Pancreas (tissue), 10 donors: Measurements from ENCODE around the gene CYP2R1. TPM values are rescaled to one million over a fixed set of nuclear protein-coding genes. Genes with fewer than 3 reads are reported as not detected.

Source experiments
- ATAC-seq, 4 donors: fragments of 200-7000 bp; cut with Tn5 transposase; one replicate each; pipeline versions ENCODE4 v1.8.0 to v1.9.1; 2020; ENCODE audit warnings: mild to moderate bottlenecking in 4 of 4, moderate library complexity in 4 of 4
- DNase-seq, 6 donors: peaks; one replicate each; pipeline ENCODE4 v3.0.0-alpha.2; 2020
- FAIRE-seq: peaks from 2 replicates; lab custom pipeline; 2012; peaks lifted over from hg19 to GRCh38; lab: Jason Lieb, UNC
- H3K27ac ChIP-seq, 4 donors: fragments of 200-600 bp; sonication (generic); 1 replicate in 3 of 4; 2 replicates in 1 of 4; pipeline versions ENCODE4 v1.5.0 to v1.8.0; 2020
- H3K27me3 ChIP-seq, 4 donors: fragments of 200-600 bp; one replicate each; pipeline ENCODE4 v1.8.0; 2021
- H3K36me3 ChIP-seq, 3 donors: fragments of 200-600 bp; sonication (generic) in 1 of 3; one replicate each; pipeline versions ENCODE4 v1.5.0 to v1.8.0; 2020 to 2021
- H3K4me1 ChIP-seq, 3 donors: fragments of 200-600 bp; one replicate each; pipeline ENCODE4 v1.8.0; 2021
- H3K4me3 ChIP-seq, 4 donors: fragments of 200-600 bp; sonication (generic) in 2 of 4; one replicate each; pipeline versions ENCODE4 v1.5.0 to v1.8.0; 2020 to 2021
- H3K9me3 ChIP-seq, 4 donors: fragments of 200-600 bp; one replicate each; pipeline ENCODE4 v1.8.0; 2021
- WGBS, 2 donors: extraction: QIAGEN DNeasy Blood & Tissue Kit; methylation state at CpG; one replicate each; pipeline ENCODE4 v1.1.7; 2013; 5-methylcytosine and 5-hydroxymethylcytosine counted together
- intact Hi-C, 3 donors: fragments of 100-400 bp; cut with DNase I; formaldehyde crosslinking; loops; one replicate each; pipeline versions ENCODE4 v1.11.1 to v1.14.2; 2022
- polyA plus RNA-seq, 2 donors: library from polyadenylated mRNA; stranded (reverse); fragments of 200-250 nt; gene quantifications; one replicate each; pipeline ENCODE4 v1.2.3, GENCODE V29; 2013
- total RNA-seq, 6 donors: library from RNA; stranded (reverse); fragmentation: NEBNext Ultra II Directional in 4 of 6; extraction: Animal tissue kit (Norgen Biotek cat#: 25700) in 4 of 6; gene quantifications; one replicate each; pipeline versions ENCODE4 v1.2.1 to v1.2.4, GENCODE V29; 2021 to 2023
- TF ChIP-seq, protein P1 (sequence below), 4 donors: fragments of 200-600 bp; sonication (generic) in 3 of 4; IDR thresholded peaks; one replicate each; pipeline versions ENCODE4 v1.5.0 to v1.8.0; 2021; ENCODE audit warnings: antibody characterized with exemption in 4 of 4
- donor health status: healthy with polysubstance abuse.
- donor health status: DM: no; HTN: no; CAD: no; lungs with moderate emphysema.
- donor health status: DM: no; HTN: no; CAD: no.
- donor health status: control.
- donor health status: control.
- donor health status: Bipolar disorder and iron deficiency.
- donor health status: DM: yes; HTN: yes; CAD: no.
- donor health status: DM: no; HTN: no; CAD: no.
- donor health status: DM: no; HTN: no; CAD: no.
- donor health status: DM: yes; HTN: yes; CAD: no.

The CYP2R1 gene
- total and polyA plus RNA-seq, 8 donors: 5.0 to 33.0 (median 9.5) TPM

DNA sequence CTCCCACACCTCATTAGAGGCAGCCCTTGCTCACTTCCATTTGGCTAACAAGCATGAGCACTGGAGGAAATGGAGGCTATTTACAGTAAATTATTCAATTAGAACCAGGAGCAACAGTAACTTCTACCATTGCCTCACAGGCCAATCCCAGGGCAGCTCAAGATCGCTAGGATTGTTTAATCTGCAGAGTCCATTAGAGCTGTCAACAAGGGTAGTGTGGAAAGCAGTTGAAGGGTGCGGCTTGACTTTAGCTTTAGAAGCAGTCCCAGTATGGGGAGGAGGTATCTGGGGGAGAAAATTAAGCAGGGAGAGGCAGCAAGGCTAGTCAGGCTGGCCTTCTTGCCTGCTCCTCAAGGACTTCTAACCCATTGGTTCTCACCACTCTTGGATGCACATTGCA lies 38.3 kb upstream of the CYP2R1 start:
- Histone ChIP-seq H3K4me3 (no peak overlapping the region), H3K4me1 (no peaks in the 10 kb centered on the region), H3K36me3 (no peaks in the 10 kb centered on the region), H3K27ac (no peak overlapping the region), H3K9me3 (no peaks in the 10 kb centered on the region), H3K27me3 (no peaks in the 10 kb centered on the region)
- 85 to 88% methylated on average over 2 of the region's 2 CpGs for WGBS, 2 donors
- FAIRE-seq: no peak
- no peak for ATAC-seq
- intact Hi-C loops: no loop called here
- TF ChIP-seq, protein P1, sequence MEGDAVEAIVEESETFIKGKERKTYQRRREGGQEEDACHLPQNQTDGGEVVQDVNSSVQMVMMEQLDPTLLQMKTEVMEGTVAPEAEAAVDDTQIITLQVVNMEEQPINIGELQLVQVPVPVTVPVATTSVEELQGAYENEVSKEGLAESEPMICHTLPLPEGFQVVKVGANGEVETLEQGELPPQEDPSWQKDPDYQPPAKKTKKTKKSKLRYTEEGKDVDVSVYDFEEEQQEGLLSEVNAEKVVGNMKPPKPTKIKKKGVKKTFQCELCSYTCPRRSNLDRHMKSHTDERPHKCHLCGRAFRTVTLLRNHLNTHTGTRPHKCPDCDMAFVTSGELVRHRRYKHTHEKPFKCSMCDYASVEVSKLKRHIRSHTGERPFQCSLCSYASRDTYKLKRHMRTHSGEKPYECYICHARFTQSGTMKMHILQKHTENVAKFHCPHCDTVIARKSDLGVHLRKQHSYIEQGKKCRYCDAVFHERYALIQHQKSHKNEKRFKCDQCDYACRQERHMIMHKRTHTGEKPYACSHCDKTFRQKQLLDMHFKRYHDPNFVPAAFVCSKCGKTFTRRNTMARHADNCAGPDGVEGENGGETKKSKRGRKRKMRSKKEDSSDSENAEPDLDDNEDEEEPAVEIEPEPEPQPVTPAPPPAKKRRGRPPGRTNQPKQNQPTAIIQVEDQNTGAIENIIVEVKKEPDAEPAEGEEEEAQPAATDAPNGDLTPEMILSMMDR (IDR thresholded peaks at IDR 0.05): no peak
- DNase-seq: no peak

DNA sequence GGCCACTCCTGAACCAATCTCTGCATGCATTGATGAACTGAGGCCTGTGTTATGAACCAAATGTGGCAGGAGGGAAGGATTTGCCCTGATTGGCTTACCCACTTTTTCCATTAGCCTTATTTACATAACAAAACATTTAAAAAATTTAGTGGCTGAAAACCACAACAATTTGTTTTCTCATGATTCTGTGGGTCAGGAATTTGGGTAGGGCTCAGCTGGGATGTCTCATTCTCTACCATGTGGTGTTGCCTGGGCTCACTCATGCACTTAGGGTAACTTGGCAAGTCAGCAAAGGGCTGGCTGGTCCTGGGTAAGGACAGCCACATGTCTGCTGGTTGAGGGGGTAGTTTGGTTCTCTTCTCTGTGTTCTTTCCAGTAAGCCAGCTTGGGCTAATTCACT lies 35.1 kb upstream of the CYP2R1 start:
- ATAC-seq (no peak), DNase-seq (no peak), FAIRE-seq (no peak)
- H3K4me1 ChIP-seq: no peaks in the 10 kb centered on the region
- H3K27ac ChIP-seq: no peak overlapping the region
- no peaks in the 10 kb centered on the region for H3K27me3 ChIP-seq
- no peak overlapping the region for H3K4me3 ChIP-seq
- H3K9me3 ChIP-seq: no peaks in the 10 kb centered on the region
- TF ChIP-seq, protein P1 (IDR thresholded peaks at IDR 0.05): no peak
- intact Hi-C loops: no loop called here
- no peaks in the 10 kb centered on the region for H3K36me3 ChIP-seq

DNA sequence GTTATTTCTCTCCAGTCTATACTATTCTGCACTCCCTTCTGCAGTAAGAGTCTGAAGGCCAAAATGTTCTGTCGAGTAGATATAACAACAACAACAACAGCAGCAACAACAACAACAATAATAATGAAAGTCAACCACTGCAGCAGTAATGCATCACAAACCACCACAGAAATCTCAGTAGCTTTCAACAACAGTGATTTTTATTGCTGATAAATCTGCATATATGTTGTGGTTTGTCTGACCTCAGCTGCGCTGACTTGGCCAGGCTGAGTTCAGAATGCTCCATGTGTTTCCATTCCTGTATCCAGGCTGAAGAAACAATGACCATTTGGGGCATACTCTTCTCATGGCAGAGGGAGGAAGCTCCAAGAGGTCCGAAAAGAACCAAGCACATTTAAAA lies 32.3 kb upstream of the CYP2R1 start:
- intact Hi-C loops: no loop called here
- FAIRE-seq: no peak
- WGBS, 2 donors: 85 to 90% methylated on average over 3 of the region's 3 CpGs
- Histone ChIP-seq H3K27me3 (no peaks in the 10 kb centered on the region), H3K9me3 (no peaks in the 10 kb centered on the region), H3K4me1 (no peaks in the 10 kb centered on the region), H3K4me3 (no peak overlapping the region), H3K36me3 (no peaks in the 10 kb centered on the region), H3K27ac (no peak overlapping the region)
- ATAC-seq: no peak
- TF ChIP-seq, protein P1 (IDR thresholded peaks at IDR 0.05): no peak
- DNase-seq: no peak

DNA sequence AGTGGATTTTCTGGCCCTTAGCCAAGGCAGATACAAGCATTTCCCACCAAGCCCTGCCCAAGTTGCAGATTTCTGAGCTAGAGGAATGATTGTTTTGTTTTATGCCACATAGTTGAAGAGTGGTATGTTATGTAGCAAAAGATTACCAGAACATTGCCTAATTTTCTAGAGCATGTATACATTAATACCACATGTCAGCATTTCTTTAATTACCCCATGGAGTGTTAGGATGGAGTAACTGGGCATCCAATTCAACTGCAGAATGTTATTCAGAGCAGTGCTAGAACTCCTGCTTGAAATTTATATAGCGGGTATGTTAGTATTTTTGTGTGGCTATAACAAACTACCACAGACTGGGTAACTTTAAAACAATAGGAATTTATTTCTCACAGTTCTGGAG lies 24.4 kb upstream of the CYP2R1 start:
- Histone ChIP-seq H3K9me3 (no peaks in the 10 kb centered on the region), H3K4me3 (no peak overlapping the region), H3K36me3 (no peaks in the 10 kb centered on the region), H3K27ac (no peak overlapping the region), H3K27me3 (no peaks in the 10 kb centered on the region), H3K4me1 (no peaks in the 10 kb centered on the region)
- intact Hi-C loops: no loop called here
- FAIRE-seq: no peak
- no peak for ATAC-seq
- 96 to 98% methylated on average over 1 of the region's 1 CpG for whole genome bisulfite sequencing, 2 donors
- TF ChIP-seq, protein P1 (IDR thresholded peaks at IDR 0.05): no peak
- DNase-seq: no peak

DNA sequence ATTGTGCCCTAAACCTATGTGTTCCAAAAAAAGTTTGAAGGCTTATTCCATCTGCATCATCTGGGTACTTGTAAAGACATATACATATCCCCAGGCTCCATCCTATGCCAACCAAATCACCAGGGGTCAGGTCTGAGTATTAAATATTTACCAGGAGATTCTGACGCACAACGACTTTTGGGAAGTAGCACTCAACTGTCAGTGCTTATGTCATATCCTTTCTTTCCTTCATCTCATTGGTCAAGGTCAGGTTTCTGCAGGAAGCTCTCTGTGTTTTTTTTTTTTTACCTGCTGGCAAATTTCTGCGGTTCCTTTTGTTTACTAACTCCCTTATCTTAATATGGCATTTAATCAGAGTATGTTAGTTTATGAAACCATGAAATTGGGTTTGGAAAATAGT lies 22.5 kb upstream of the CYP2R1 start:
- no peak overlapping the region for H3K4me3 ChIP-seq
- DNase-seq (no peak), ATAC-seq (peak in 1 of 4 donors; percentile 24), FAIRE-seq (no peak)
- WGBS, 2 donors: 36 to 42% methylated on average over 3 of the region's 3 CpGs
- H3K9me3 ChIP-seq: no peaks in the 10 kb centered on the region
- H3K4me1 ChIP-seq: no peaks in the 10 kb centered on the region
- no peak overlapping the region for H3K27ac ChIP-seq
- intact Hi-C loops: no loop called here
- no peaks in the 10 kb centered on the region for H3K36me3 ChIP-seq
- no peaks in the 10 kb centered on the region for H3K27me3 ChIP-seq
- TF ChIP-seq, protein P1 (IDR thresholded peaks at IDR 0.05): no peak
